WTC11 (cell line): Measurements from ENCODE around the gene FANCC. TPM values are rescaled to one million over a fixed set of nuclear protein-coding genes. Genes with fewer than 3 reads are reported as not detected.

Source experiments
- ATAC-seq: fragments of 200-7000 bp; cut with Tn5 transposase; 2 replicates; pipeline ENCODE4 v1.10.0; 2021; ENCODE audit warnings: mild to moderate bottlenecking, moderate library complexity
- CTCF ChIA-PET: fragments of 300-600 bp; sonication (Branson Sonifier 250); formaldehyde crosslinking; loops from one replicate; lab custom pipeline; 2021; ENCODE audit warnings: antibody characterized with exemption; lab: Charles Lee
- POLR2A ChIA-PET: fragments of 350-600 bp; sonication (Branson Sonifier 250); formaldehyde crosslinking; loops from one replicate; lab custom pipeline; 2021; ENCODE audit warnings: antibody characterized with exemption; lab: Charles Lee
- DNase-seq: peaks from one replicate; pipeline ENCODE4 v3.0.0; 2021; ENCODE audit warnings: low spot score
- H3K27ac Mint-ChIP-seq: 2 replicates; pipeline ENCODE4 v1.8.0; 2021; ENCODE audit warnings: mixed read lengths
- H3K27me3 Mint-ChIP-seq: 2 replicates; pipeline ENCODE4 v1.8.0; 2021; ENCODE audit warnings: low read depth, mild to moderate bottlenecking, moderate library complexity, mixed read lengths
- H3K36me3 Mint-ChIP-seq: 2 replicates; pipeline ENCODE4 v1.8.0; 2021; ENCODE audit warnings: mixed read lengths
- H3K4me1 Mint-ChIP-seq: 2 replicates; pipeline ENCODE4 v1.8.0; 2022; ENCODE audit warnings: mixed read lengths
- H3K4me3 Mint-ChIP-seq: 2 replicates; pipeline ENCODE4 v1.8.0; 2021; ENCODE audit warnings: mild to moderate bottlenecking, moderate library complexity, mixed read lengths
- H3K9me3 Mint-ChIP-seq: 2 replicates; pipeline ENCODE4 v1.8.0; 2021; ENCODE audit warnings: mixed read lengths
- AFF4 ChIP-seq: sonication (generic); formaldehyde crosslinking; IDR thresholded peaks from 2 replicates; pipeline ENCODE4 v1.8.1; 2023; ENCODE audit warnings: mild to moderate bottlenecking, missing genetic modification reagents, borderline replicate concordance
- ARID4B ChIP-seq: sonication (generic); formaldehyde crosslinking; IDR thresholded peaks from 2 replicates; pipeline ENCODE4 v1.8.0; 2023; ENCODE audit warnings: missing genetic modification reagents, mild to moderate bottlenecking, borderline replicate concordance
- CTCF ChIP-seq: fragments of 200-600 bp; IDR thresholded peaks from 2 replicates; pipeline ENCODE4 v1.8.0; 2022; ENCODE audit warnings: antibody characterized with exemption
- EMX1 ChIP-seq: fragments of 250-450 bp; sonication (Bioruptor Pico); IDR thresholded peaks from 2 replicates; pipeline ENCODE4 v1.8.0; 2021; ENCODE audit warnings: mild to moderate bottlenecking
- HMGA2 ChIP-seq: fragments of 250-450 bp; sonication (Bioruptor Pico); IDR thresholded peaks from 2 replicates; pipeline ENCODE4 v1.4.0; 2021; ENCODE audit warnings: mild to moderate bottlenecking, moderate library complexity
- MLX ChIP-seq: sonication (generic); formaldehyde crosslinking; IDR thresholded peaks from 2 replicates; pipeline ENCODE4 v1.8.1; 2023; ENCODE audit warnings: mild to moderate bottlenecking, missing genetic modification reagents, moderate library complexity
- NR1H2 ChIP-seq: sonication (generic); formaldehyde crosslinking; IDR thresholded peaks from 2 replicates; pipeline ENCODE4 v1.9.0; 2021; ENCODE audit warnings: mild to moderate bottlenecking, moderate library complexity, missing genetic modification reagents
- PRDM15 ChIP-seq: sonication (generic); formaldehyde crosslinking; IDR thresholded peaks from 2 replicates; pipeline ENCODE4 v1.8.0; 2022; ENCODE audit warnings: missing genetic modification reagents
- PRRX2 ChIP-seq: fragments of 250-450 bp; sonication (Bioruptor Pico); IDR thresholded peaks from 2 replicates; pipeline ENCODE4 v1.8.0; 2021; ENCODE audit warnings: mild to moderate bottlenecking
- USF1 ChIP-seq: sonication (generic); formaldehyde crosslinking; IDR thresholded peaks from 2 replicates; pipeline ENCODE4 v1.8.0; 2022; ENCODE audit warnings: mild to moderate bottlenecking, missing genetic modification reagents
- ZBTB21 ChIP-seq: sonication (generic); formaldehyde crosslinking; IDR thresholded peaks from 2 replicates; pipeline ENCODE4 v1.8.1; 2023; ENCODE audit warnings: mild to moderate bottlenecking, missing genetic modification reagents, borderline replicate concordance
- ZBTB43 ChIP-seq: sonication (generic); formaldehyde crosslinking; IDR thresholded peaks from 2 replicates; pipeline ENCODE4 v1.8.1; 2023; ENCODE audit warnings: mild to moderate bottlenecking, missing genetic modification reagents
- ZMAT4 ChIP-seq: fragments of 250-450 bp; sonication (Bioruptor Pico); IDR thresholded peaks from 2 replicates; pipeline ENCODE4 v1.9.0; 2021; ENCODE audit warnings: mild to moderate bottlenecking
- ZNF121 ChIP-seq: sonication (generic); formaldehyde crosslinking; IDR thresholded peaks from 2 replicates; pipeline ENCODE4 v1.8.0; 2023; ENCODE audit warnings: missing genetic modification reagents
- ZNF281 ChIP-seq: sonication (generic); formaldehyde crosslinking; IDR thresholded peaks from 2 replicates; pipeline ENCODE4 v1.8.0; 2023; ENCODE audit warnings: mild to moderate bottlenecking, missing genetic modification reagents
- total RNA-seq: library from RNA; stranded (reverse); gene quantifications from 3 replicates; pipeline ENCODE4 v1.2.3, GENCODE V29; 2021

FANCC gene
- total RNA-seq, 1 experiment from 2014 or later: 10.9 TPM

- TF ChIP-seq MLX (CRISPR knock-in tag) (no peak), NR1H2 (CRISPR knock-in tag) (no peak), AFF4 (no peak), ZMAT4 (CRISPR knock-in tag) (no peak), ZNF121 (CRISPR knock-in tag) (no peak)
Measured at GRCh38 chr9:95282332-95282731, 35.2 kb downstream of the FANCC start (continued).

GRCh38 chr9:95280745-95281144 is 36.8 kb downstream of the FANCC start:
- CTCF ChIA-PET: no interaction called here
- Mint-ChIP-seq H3K9me3 (peaks cover 9% of the 10 kb centered on the region; the same call in 1 of the 2 replicates), H3K4me3 (no peak overlapping the region), H3K27me3 (no peaks in the 10 kb centered on the region), H3K4me1 (no peaks in the 10 kb centered on the region), H3K27ac (no peak overlapping the region), H3K36me3 (no peaks in the 10 kb centered on the region)
- ATAC-seq (no peak), DNase-seq (no peak)
- POLR2A ChIA-PET: no interaction called here
- TF ChIP-seq USF1 (no peak), ZBTB21 (no peak), EMX1 (CRISPR knock-in tag) (no peak), ZBTB43 (CRISPR knock-in tag) (no peak), ZNF281 (CRISPR knock-in tag) (no peak), HMGA2 (CRISPR knock-in tag) (no peak), PRRX2 (no peak), ARID4B (CRISPR knock-in tag) (no peak), PRDM15 (CRISPR knock-in tag) (no peak), CTCF (no peak)
